LNCAP (cell line): ENCODE results near the gene IQCN.

Experiments used
- CTCF ChIP-seq: fragments of 450-650 bp; IDR thresholded peaks from 2 replicates; pipeline ENCODE4 v1.5.1; 2017; ENCODE audit warnings: mild to moderate bottlenecking

Gene IQCN

GRCh38 chr19:18282021-18282787 is 8.0 kb upstream of the IQCN start:
- TF ChIP-seq CTCF: no peak

- TF ChIP-seq CTCF: no peak
Observed at GRCh38 chr19:18281082-18282020, 7.1 kb upstream of the IQCN start, which contains the start of gene JUND. TSS of gene JUND (minus strand) at chr19:18281622. CDS start at chr19:18281484, 138 bp downstream.

- TF ChIP-seq CTCF: no peak
Observed at GRCh38 chr19:18280247-18281081, 6.2 kb upstream of the IQCN start.

- peak; percentile 91 for TF ChIP-seq CTCF
Observed at GRCh38 chr19:18279516-18280246, 5.4 kb upstream of the IQCN start.

GRCh38 chr19:18279266-18279515 is 4.9 kb upstream of the IQCN start:
- TF ChIP-seq CTCF: no peak

GRCh38 chr19:18278521-18279265 is 4.4 kb upstream of the IQCN start:
- TF ChIP-seq CTCF: peak; percentile 35; the same call in 1 of the 2 replicates
